ENCODE measurements around the gene FBLN7. TPM values are rescaled to one million over a fixed set of nuclear protein-coding genes. Genes with fewer than 3 reads are reported as not detected.
A peak's percentile ranks its signal among the peaks of the same experiment; 100 is the strongest.

Gene FBLN7
- polyA plus RNA-seq, 1 donor = 1.7 TPM

- no CpG with 5 or more reads among the region's 8 CpGs for WGBS (ENCODE audit: insufficient coverage, low lambda C conversion rate)
- Histone ChIP-seq H3K4me3 (ENCODE audit: low read length) (no peak overlapping the region), H3K27ac (ENCODE audit: low read length) (no peak overlapping the region), H3K4me1 (ENCODE audit: control insufficient read depth, insufficient read depth, low read length) (no peaks in the 10 kb centered on the region), H3K27me3 (ENCODE audit: control insufficient read depth, insufficient read depth, low read length) (peaks cover 27% of the 10 kb centered on the region), H3K9me3 (ENCODE audit: control insufficient read depth, low read depth, low read length) (peaks cover 10% of the 10 kb centered on the region), H3K36me3 (ENCODE audit: control insufficient read depth, insufficient read depth, low read length) (no peaks in the 10 kb centered on the region)
- no peak for DNase-seq
Measured at GRCh38 chr2:112183327-112184025, 45.3 kb downstream of the FBLN7 start.

DNA sequence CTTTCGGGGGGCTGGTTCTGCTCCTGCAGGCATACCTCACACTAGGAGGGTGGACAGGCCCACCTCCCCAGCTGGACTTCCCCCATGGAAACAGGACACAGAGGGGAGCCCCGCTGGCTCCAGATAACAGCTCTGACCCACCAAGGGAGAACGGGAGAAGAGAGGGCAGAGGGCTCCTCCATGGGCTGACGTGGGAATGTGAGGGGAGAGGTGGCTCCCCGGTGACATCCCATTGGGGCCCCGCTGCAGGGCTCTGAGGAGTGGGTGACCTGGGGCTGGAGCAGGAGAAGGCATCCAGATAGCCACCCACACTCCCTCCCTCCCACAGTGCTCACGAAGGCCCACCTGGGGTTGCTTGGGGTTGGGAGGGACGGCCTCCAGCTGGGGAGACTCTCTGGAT lies 45.9 kb downstream of the FBLN7 start:
- Histone ChIP-seq H3K4me1 (ENCODE audit: control insufficient read depth, insufficient read depth, low read length) (no peaks in the 10 kb centered on the region), H3K4me3 (ENCODE audit: low read length) (no peak overlapping the region), H3K9me3 (ENCODE audit: control insufficient read depth, low read depth, low read length) (peaks cover 10% of the 10 kb centered on the region), H3K36me3 (ENCODE audit: control insufficient read depth, insufficient read depth, low read length) (no peaks in the 10 kb centered on the region), H3K27ac (ENCODE audit: low read length) (no peak overlapping the region), H3K27me3 (ENCODE audit: control insufficient read depth, insufficient read depth, low read length) (peaks cover 27% of the 10 kb centered on the region)
- no peak for DNase-seq
- WGBS (ENCODE audit: insufficient coverage, low lambda C conversion rate) = no CpG with 5 or more reads among the region's 8 CpGs

DNA sequence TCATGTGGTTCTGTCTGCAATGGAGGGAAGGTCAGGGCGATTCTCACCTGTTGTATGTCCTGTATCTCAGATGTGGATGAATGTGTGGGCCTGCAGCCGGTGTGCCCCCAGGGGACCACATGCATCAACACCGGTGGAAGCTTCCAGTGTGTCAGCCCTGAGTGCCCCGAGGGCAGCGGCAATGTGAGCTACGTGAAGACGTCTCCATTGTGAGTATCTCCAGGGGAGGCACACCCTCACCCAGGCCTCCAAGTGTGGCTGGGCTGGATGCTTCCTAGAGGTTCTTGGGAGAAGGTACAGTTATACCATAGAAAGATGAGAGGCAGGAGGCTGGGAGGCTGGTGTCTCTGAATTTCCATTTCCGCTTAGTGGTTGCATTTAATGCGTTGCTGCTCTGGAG lies 46.9 kb downstream of the FBLN7 start:
- H3K36me3 ChIP-seq (ENCODE audit: control insufficient read depth, insufficient read depth, low read length) = no peaks in the 10 kb centered on the region
- no peak overlapping the region for H3K4me3 ChIP-seq (ENCODE audit: low read length)
- H3K4me1 ChIP-seq (ENCODE audit: control insufficient read depth, insufficient read depth, low read length) = no peaks in the 10 kb centered on the region
- peaks cover 10% of the 10 kb centered on the region for H3K9me3 ChIP-seq (ENCODE audit: control insufficient read depth, low read depth, low read length)
- no CpG with 5 or more reads among the region's 9 CpGs for WGBS (ENCODE audit: insufficient coverage, low lambda C conversion rate)
- no peak for DNase-seq
- peaks cover 24% of the 10 kb centered on the region for H3K27me3 ChIP-seq (ENCODE audit: control insufficient read depth, insufficient read depth, low read length)
- no peak overlapping the region for H3K27ac ChIP-seq (ENCODE audit: low read length)

DNA sequence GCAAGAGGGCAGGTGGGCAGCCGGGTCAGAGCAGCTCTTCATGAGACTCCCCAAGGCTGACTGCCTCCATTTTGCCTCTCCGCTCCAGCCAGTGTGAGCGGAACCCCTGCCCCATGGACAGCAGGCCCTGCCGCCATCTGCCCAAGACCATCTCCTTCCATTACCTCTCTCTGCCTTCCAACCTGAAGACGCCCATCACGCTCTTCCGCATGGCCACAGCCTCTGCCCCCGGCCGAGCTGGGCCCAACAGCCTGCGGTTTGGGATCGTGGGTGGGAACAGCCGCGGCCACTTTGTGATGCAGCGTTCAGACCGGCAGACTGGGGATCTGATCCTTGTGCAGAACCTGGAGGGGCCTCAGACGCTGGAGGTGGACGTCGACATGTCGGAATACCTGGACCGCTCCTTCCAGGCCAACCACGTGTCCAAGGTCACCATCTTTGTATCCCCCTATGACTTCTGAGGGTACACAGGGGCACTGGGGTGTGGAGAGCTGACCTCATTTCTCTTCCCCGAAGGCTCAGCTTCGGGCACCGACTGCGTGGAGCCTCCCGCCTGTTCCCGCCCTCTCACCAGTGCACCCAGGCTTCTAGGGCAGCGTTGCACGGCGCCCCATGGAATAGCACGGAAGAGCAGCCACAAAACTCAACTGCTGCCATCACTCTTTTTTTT lies 49.0 kb downstream of the FBLN7 start:
- Histone ChIP-seq H3K27me3 (ENCODE audit: control insufficient read depth, insufficient read depth, low read length) (peaks cover 10% of the 10 kb centered on the region), H3K4me1 (ENCODE audit: control insufficient read depth, insufficient read depth, low read length) (no peaks in the 10 kb centered on the region), H3K36me3 (ENCODE audit: control insufficient read depth, insufficient read depth, low read length) (no peaks in the 10 kb centered on the region), H3K27ac (ENCODE audit: low read length) (no peak overlapping the region), H3K9me3 (ENCODE audit: control insufficient read depth, low read depth, low read length) (peaks cover 7% of the 10 kb centered on the region), H3K4me3 (ENCODE audit: low read length) (no peak overlapping the region)
- no peak for DNase-seq
- no CpG with 5 or more reads among the region's 31 CpGs for WGBS (ENCODE audit: insufficient coverage, low lambda C conversion rate)

GRCh38 chr2:112187805-112188596 lies 49.8 kb downstream of the FBLN7 start:
- Histone ChIP-seq H3K27me3 (ENCODE audit: control insufficient read depth, insufficient read depth, low read length) (peaks cover 4% of the 10 kb centered on the region), H3K4me3 (ENCODE audit: low read length) (no peak overlapping the region), H3K4me1 (ENCODE audit: control insufficient read depth, insufficient read depth, low read length) (no peaks in the 10 kb centered on the region), H3K36me3 (ENCODE audit: control insufficient read depth, insufficient read depth, low read length) (no peaks in the 10 kb centered on the region), H3K9me3 (ENCODE audit: control insufficient read depth, low read depth, low read length) (peaks cover 7% of the 10 kb centered on the region), H3K27ac (ENCODE audit: low read length) (no peak overlapping the region)
- peak in 1 of 2 donors; percentile 7 for DNase-seq
- WGBS (ENCODE audit: insufficient coverage, low lambda C conversion rate) = no CpG with 5 or more reads among the region's 9 CpGs

DNA sequence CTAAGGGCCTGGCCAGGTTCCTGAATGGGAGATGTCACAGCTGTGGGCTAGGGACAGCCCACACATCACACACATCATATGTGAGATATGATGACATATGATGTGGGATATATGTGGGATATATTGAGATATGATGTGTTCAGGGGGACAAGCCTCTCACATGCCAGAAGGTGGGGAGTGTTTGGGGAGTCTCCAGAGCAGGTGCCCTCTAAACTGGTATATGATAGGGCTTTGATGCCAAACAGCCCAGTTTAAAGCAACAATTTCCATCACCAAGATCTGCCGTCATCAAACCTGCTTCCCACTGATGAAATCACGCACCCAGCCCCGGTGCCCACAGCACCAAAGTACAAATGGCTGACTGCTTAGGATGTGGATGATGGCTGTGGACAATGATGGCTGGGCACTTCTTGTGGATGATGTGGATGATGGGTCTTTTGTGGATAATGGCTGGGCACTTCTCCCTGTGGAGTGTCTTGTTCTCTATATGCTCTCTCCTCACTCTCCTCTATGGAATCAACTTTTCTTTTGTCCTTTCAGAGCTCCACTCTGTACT lies 50.9 kb downstream of the FBLN7 start:
- H3K27ac ChIP-seq (ENCODE audit: low read length) = no peak overlapping the region

DNA sequence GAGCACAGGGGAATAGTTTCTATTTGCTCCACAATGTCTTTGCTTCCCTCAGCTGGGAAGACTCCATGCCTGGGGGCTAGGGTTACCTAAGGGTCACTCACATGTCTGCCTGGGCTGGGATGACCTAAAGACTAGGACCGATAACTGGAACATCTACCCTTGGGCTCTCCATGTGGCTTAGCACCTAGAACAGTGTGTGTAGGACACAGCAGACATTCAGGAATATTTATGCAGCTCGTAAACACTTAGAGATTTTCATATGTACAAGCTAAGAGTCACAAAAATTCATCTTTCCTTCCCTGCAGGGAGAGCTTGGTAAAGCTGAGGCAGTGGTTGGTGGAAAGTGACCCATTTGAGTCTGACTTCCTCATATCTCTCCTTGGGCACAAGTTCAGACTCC lies 55.8 kb downstream of the FBLN7 start:
- DNase-seq = no peak
- whole genome bisulfite sequencing (ENCODE audit: insufficient coverage, low lambda C conversion rate) = no CpG with 5 or more reads among the region's 2 CpGs

More for the DNA sequence above, 50.9 kb downstream of the FBLN7 start:
- WGBS (ENCODE audit: insufficient coverage, low lambda C conversion rate) = no CpG with 5 or more reads among the region's 3 CpGs
- Histone ChIP-seq H3K4me3 (ENCODE audit: low read length) (no peak overlapping the region), H3K36me3 (ENCODE audit: control insufficient read depth, insufficient read depth, low read length) (no peaks in the 10 kb centered on the region), H3K27me3 (ENCODE audit: control insufficient read depth, insufficient read depth, low read length) (no peaks in the 10 kb centered on the region), H3K4me1 (ENCODE audit: control insufficient read depth, insufficient read depth, low read length) (no peaks in the 10 kb centered on the region), H3K9me3 (ENCODE audit: control insufficient read depth, low read depth, low read length) (peaks cover 7% of the 10 kb centered on the region)
- DNase-seq = no peak

DNA sequence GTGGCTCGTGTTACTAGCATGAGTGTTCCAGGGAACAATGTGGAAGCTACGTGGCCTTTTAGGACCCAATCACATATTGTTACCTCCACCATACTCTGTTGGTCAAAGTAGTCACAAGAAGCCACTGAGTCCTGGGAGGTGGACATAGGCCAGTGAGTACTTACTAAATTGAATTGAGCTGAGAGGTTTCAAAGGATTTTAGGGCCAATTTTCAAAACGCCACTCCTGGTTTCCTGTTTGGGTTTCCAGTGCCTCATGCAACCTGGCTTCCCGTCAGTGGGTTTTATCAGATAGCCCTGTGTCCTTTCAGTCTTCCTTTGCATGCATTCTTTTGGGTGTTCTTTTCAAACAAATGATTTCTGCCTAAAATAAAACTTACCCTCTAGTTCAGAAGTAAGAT lies 56.3 kb downstream of the FBLN7 start:
- H3K27ac ChIP-seq (ENCODE audit: low read length) = no peak overlapping the region
- H3K4me1 ChIP-seq (ENCODE audit: control insufficient read depth, insufficient read depth, low read length) = no peaks in the 10 kb centered on the region
- no CpG with 5 or more reads among the region's 4 CpGs for WGBS (ENCODE audit: insufficient coverage, low lambda C conversion rate)

More for the DNA sequence above, 55.8 kb downstream of the FBLN7 start:
- Histone ChIP-seq H3K9me3 (ENCODE audit: control insufficient read depth, low read depth, low read length) (no peaks in the 10 kb centered on the region), H3K4me3 (ENCODE audit: low read length) (no peak overlapping the region), H3K4me1 (ENCODE audit: control insufficient read depth, insufficient read depth, low read length) (no peaks in the 10 kb centered on the region), H3K27me3 (ENCODE audit: control insufficient read depth, insufficient read depth, low read length) (no peaks in the 10 kb centered on the region), H3K36me3 (ENCODE audit: control insufficient read depth, insufficient read depth, low read length) (no peaks in the 10 kb centered on the region), H3K27ac (ENCODE audit: low read length) (no peak overlapping the region)

DNA sequence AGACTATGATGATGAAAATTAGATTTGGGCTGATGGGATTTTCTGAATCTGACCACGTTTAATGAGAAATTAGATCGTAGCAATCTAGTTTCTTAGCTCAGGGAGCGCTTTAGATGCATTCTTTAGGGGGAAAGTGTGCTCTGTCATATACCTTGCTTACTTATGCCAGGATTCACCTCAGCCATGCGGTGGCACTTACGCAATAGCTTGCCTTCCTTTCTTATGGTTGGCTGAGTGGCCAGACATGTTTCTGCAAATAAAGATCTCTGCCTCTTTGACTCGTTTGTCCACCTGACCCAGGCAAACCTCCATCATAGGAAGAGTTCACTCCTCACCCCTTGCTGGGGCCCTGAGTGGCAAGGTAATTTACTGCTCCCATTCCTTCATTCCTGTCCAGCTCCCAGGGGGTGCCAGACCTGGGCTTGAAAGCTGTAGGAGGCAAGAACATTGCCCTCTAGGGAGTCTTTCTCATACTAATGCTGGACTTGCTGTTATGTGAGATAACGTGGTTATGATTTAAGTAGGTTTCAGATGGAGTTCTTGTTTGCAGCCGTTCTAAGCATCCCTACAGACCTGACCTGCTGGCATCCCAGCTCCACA lies 57.1 kb downstream of the FBLN7 start:
- H3K4me1 ChIP-seq (ENCODE audit: control insufficient read depth, insufficient read depth, low read length) = no peaks in the 10 kb centered on the region
- H3K27me3 ChIP-seq (ENCODE audit: control insufficient read depth, insufficient read depth, low read length) = no peaks in the 10 kb centered on the region
- no peak overlapping the region for H3K4me3 ChIP-seq (ENCODE audit: low read length)
- DNase-seq = no peak
- H3K9me3 ChIP-seq (ENCODE audit: control insufficient read depth, low read depth, low read length) = no peaks in the 10 kb centered on the region
- H3K36me3 ChIP-seq (ENCODE audit: control insufficient read depth, insufficient read depth, low read length) = no peaks in the 10 kb centered on the region
- 100% methylated on average over 2 of the region's 8 CpGs for WGBS (ENCODE audit: insufficient coverage, low lambda C conversion rate)
- no peak overlapping the region for H3K27ac ChIP-seq (ENCODE audit: low read length)

More for the DNA sequence above, 56.3 kb downstream of the FBLN7 start:
- Histone ChIP-seq H3K36me3 (ENCODE audit: control insufficient read depth, insufficient read depth, low read length) (no peaks in the 10 kb centered on the region), H3K4me3 (ENCODE audit: low read length) (no peak overlapping the region), H3K9me3 (ENCODE audit: control insufficient read depth, low read depth, low read length) (no peaks in the 10 kb centered on the region), H3K27me3 (ENCODE audit: control insufficient read depth, insufficient read depth, low read length) (no peaks in the 10 kb centered on the region)
- no peak for DNase-seq

DNA sequence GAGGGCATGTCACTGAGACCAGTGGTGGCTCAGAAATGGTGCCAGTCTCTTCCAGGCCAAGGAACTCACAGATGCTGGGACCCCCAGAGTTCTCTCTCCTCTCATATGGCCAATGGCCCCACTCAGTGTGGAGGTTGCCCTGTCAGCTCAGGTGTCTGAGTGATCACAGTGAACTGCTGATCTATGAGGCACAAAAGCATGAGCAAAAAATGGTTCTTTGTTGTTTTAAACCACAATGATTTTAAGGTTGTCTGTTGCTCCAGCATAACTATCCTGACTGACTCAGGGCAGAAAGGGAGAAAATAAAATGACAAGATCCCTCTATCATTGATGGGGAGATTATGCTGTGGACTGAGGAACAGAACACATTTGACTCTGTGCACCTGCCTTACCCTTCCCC lies 57.8 kb downstream of the FBLN7 start:
- Histone ChIP-seq H3K36me3 (ENCODE audit: control insufficient read depth, insufficient read depth, low read length) (no peaks in the 10 kb centered on the region), H3K4me1 (ENCODE audit: control insufficient read depth, insufficient read depth, low read length) (no peaks in the 10 kb centered on the region), H3K9me3 (ENCODE audit: control insufficient read depth, low read depth, low read length) (no peaks in the 10 kb centered on the region)

More for the DNA sequence above, 57.8 kb downstream of the FBLN7 start:
- DNase-seq = no peak
- Histone ChIP-seq H3K27me3 (ENCODE audit: control insufficient read depth, insufficient read depth, low read length) (no peaks in the 10 kb centered on the region), H3K27ac (ENCODE audit: low read length) (no peak overlapping the region), H3K4me3 (ENCODE audit: low read length) (no peak overlapping the region)
